Measurements from ENCODE around the gene BABAM2.
"Not testable (repeated sequence)": the region's sequence is repeated elsewhere in the genome, so short reads cannot be mapped to it uniquely, and the experiment has no call there.

DNA sequence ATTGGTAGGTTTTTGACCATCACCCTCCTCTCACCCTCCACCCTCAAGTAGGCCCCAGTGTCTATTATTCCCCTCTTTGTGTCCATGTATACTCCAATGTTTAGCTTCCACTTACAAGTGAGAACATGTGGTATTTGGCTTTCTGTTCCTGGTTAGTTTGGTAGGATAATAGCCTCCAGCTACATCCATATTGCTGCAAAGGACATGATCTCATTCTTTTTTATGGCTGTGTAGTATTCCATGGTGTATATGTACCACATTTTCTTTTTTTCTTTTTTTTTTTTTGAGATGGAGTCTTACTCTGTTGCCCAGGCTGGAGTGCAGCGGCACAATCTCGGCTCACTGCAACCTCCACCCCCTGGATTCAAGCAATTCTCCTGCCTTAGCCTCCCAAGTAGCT lies 88.2 kb downstream of the BABAM2 start:
- TF ChIP-seq RCOR1 (conservative IDR thresholded peaks at IDR 0.05; ENCODE audit: low read depth, low read length); TBL1XR1 (IDR thresholded peaks at IDR 0.05; ENCODE audit: low read depth, low read length); MTA2 (IDR thresholded peaks at IDR 0.05; ENCODE audit: low read depth): not testable (repeated sequence)
